Activated T-cell treated with anti-CD3 and anti-CD28 coated beads for 48 hours (primary cell): ENCODE data around the gene AMOTL2.

ENCODE experiments used
- DNase-seq: peaks from one replicate; pipeline ENCODE4 v3.0.0-alpha.2; 2020; ENCODE audit warnings: low read depth

Gene AMOTL2

GRCh38 chr3:134314588-134315285 is 59.5 kb downstream of the AMOTL2 start:
- DNase-seq: no peak

- DNase-seq: no peak
Observed at GRCh38 chr3:134313847-134314587, 60.2 kb downstream of the AMOTL2 start.

GRCh38 chr3:134312873-134313846 is 61.1 kb downstream of the AMOTL2 start:
- no peak for DNase-seq

- no peak for DNase-seq
Observed at GRCh38 chr3:134312072-134312872, 62.0 kb downstream of the AMOTL2 start.

- no peak for DNase-seq
Observed at GRCh38 chr3:134311693-134312071, 62.6 kb downstream of the AMOTL2 start.

GRCh38 chr3:134311265-134311664 is 63.0 kb downstream of the AMOTL2 start:
- no peak for DNase-seq

- no peak for DNase-seq
Observed at GRCh38 chr3:134309987-134310700, 64.1 kb downstream of the AMOTL2 start.

- peak; percentile 65 for DNase-seq
Observed at GRCh38 chr3:134308350-134308891, 65.8 kb downstream of the AMOTL2 start.

GRCh38 chr3:134307425-134307824 is 66.8 kb downstream of the AMOTL2 start:
- no peak for DNase-seq

GRCh38 chr3:134306320-134306719 is 67.9 kb downstream of the AMOTL2 start:
- no peak for DNase-seq
